ENCODE results near the gene WDR11.

DNA sequence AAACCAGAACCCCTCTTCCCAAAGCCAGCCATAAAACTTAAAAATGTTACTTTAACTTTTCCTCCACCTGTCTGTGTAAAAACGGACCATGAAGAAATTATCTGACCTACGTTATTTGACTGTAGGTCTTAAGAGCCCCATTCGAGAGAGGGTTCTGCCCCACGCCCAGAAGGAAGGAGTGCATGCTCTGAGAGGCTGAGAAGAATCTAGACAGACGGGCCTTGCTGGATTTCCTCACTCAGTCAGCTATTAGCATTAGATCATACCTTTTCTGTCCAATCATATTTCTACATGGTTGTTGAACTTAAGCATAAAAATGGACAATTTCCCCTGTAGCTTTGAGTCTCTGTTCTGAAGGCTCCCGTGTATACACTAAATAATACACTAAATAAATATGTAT lies 38.1 kb upstream of the WDR11 start:
- TF ChIP-seq, protein P1, sequence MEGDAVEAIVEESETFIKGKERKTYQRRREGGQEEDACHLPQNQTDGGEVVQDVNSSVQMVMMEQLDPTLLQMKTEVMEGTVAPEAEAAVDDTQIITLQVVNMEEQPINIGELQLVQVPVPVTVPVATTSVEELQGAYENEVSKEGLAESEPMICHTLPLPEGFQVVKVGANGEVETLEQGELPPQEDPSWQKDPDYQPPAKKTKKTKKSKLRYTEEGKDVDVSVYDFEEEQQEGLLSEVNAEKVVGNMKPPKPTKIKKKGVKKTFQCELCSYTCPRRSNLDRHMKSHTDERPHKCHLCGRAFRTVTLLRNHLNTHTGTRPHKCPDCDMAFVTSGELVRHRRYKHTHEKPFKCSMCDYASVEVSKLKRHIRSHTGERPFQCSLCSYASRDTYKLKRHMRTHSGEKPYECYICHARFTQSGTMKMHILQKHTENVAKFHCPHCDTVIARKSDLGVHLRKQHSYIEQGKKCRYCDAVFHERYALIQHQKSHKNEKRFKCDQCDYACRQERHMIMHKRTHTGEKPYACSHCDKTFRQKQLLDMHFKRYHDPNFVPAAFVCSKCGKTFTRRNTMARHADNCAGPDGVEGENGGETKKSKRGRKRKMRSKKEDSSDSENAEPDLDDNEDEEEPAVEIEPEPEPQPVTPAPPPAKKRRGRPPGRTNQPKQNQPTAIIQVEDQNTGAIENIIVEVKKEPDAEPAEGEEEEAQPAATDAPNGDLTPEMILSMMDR (IDR thresholded peaks at IDR 0.05) = no peak
- TF ChIP-seq POLR2A (IDR thresholded peaks at IDR 0.05) = no peak

Data from right lobe of liver (tissue), 4 donors.